Measurements from ENCODE around the gene AGPAT2. TPM values are rescaled to one million over a fixed set of nuclear protein-coding genes. Genes with fewer than 3 reads are reported as not detected.
A peak's percentile ranks its signal among the peaks of the same experiment; 100 is the strongest.

AGPAT2 gene
- total RNA-seq, 1 experiment from 2014 or later: 77.9 TPM

DNA sequence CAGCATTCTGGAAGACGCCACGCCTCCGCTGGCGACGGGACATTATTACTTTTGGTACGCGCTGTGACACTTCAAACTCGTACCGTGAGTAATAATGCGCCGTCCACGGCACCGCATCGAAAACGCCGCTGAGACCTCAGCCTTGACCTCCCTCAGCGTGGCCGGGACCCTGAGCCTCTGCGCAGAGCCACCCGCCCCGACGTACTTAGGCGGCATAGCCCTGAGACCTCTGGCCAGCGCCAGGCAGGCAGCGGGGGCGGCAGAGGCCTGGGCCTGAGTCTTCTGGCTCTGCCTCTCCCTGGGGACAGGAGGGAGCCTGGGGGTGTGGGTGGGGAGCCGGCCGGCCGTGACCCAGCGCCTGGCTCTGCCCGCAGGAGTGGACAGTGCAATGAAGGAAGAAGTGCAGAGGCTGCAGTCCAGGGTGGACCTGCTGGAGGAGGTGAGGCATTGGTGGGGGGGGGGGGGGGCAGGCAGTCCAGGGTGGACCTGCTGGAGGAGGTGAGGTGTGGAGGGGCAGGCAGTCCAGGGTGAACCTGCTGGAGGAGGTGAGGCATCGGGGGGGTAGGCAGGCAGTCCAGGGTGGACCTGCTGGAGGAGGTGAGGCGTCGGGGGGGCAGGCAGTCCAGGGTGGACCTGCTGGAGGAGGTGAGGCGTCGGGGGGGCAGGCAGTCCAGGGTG, 16.5 kb downstream of the AGPAT2 start:
- Histone ChIP-seq H3K27ac (ENCODE audit: low read length) (no peak overlapping the region), H3K4me1 (ENCODE audit: control insufficient read depth, insufficient read depth, low read length) (peaks cover 56% of the 10 kb centered on the region), H3K27me3 (ENCODE audit: control insufficient read depth, insufficient read depth, low read length) (no peaks in the 10 kb centered on the region), H3K36me3 (ENCODE audit: control insufficient read depth, insufficient read depth, low read length) (no peaks in the 10 kb centered on the region), H3K4me3 (ENCODE audit: low read depth in 2 of 2, low read length in 2 of 2) (no peak overlapping the region), H3K9me3 (ENCODE audit: control insufficient read depth, insufficient read depth, low read depth, low read length) (no peaks in the 10 kb centered on the region)
- TF ChIP-seq, protein P1, sequence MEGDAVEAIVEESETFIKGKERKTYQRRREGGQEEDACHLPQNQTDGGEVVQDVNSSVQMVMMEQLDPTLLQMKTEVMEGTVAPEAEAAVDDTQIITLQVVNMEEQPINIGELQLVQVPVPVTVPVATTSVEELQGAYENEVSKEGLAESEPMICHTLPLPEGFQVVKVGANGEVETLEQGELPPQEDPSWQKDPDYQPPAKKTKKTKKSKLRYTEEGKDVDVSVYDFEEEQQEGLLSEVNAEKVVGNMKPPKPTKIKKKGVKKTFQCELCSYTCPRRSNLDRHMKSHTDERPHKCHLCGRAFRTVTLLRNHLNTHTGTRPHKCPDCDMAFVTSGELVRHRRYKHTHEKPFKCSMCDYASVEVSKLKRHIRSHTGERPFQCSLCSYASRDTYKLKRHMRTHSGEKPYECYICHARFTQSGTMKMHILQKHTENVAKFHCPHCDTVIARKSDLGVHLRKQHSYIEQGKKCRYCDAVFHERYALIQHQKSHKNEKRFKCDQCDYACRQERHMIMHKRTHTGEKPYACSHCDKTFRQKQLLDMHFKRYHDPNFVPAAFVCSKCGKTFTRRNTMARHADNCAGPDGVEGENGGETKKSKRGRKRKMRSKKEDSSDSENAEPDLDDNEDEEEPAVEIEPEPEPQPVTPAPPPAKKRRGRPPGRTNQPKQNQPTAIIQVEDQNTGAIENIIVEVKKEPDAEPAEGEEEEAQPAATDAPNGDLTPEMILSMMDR (IDR thresholded peaks at IDR 0.05): no peak
- TF ChIP-seq POLR2AphosphoS5 (IDR thresholded peaks at IDR 0.05; ENCODE audit: low read depth, low read length): no peak
- no peak for TF ChIP-seq SIN3A (IDR thresholded peaks at IDR 0.05; ENCODE audit: borderline replicate concordance, insufficient read depth, low read depth, low read length)
- no peak for TF ChIP-seq TCF7L2 (IDR thresholded peaks at IDR 0.05; ENCODE audit: low read depth, low read length)
- TF ChIP-seq, protein P2, sequence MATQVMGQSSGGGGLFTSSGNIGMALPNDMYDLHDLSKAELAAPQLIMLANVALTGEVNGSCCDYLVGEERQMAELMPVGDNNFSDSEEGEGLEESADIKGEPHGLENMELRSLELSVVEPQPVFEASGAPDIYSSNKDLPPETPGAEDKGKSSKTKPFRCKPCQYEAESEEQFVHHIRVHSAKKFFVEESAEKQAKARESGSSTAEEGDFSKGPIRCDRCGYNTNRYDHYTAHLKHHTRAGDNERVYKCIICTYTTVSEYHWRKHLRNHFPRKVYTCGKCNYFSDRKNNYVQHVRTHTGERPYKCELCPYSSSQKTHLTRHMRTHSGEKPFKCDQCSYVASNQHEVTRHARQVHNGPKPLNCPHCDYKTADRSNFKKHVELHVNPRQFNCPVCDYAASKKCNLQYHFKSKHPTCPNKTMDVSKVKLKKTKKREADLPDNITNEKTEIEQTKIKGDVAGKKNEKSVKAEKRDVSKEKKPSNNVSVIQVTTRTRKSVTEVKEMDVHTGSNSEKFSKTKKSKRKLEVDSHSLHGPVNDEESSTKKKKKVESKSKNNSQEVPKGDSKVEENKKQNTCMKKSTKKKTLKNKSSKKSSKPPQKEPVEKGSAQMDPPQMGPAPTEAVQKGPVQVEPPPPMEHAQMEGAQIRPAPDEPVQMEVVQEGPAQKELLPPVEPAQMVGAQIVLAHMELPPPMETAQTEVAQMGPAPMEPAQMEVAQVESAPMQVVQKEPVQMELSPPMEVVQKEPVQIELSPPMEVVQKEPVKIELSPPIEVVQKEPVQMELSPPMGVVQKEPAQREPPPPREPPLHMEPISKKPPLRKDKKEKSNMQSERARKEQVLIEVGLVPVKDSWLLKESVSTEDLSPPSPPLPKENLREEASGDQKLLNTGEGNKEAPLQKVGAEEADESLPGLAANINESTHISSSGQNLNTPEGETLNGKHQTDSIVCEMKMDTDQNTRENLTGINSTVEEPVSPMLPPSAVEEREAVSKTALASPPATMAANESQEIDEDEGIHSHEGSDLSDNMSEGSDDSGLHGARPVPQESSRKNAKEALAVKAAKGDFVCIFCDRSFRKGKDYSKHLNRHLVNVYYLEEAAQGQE (IDR thresholded peaks at IDR 0.05; ENCODE audit: insufficient read depth in 1 of 2, low read depth in 2 of 2, low read length in 1 of 2): no peak
- ChIA-PET CTCF (no interaction called here), POLR2A (interaction anchor here (0.6 kb wide), 1 partner anchor 1498 kb away, joined by 6 read pairs; no protein-coding TSS in a partner anchor)
- intact Hi-C loops (cut with micrococcal nuclease; ENCODE audit: unreplicated experiment) (no loop called here), in situ Hi-C loops (cut with HindIII; ENCODE audit: low pct_unique_long_range_greater_than_20kb, low sequenced_read_pairs) (no loop called here)
- DNase-seq (ENCODE audit: low read depth, low spot score) (no peak), ATAC-seq (no peak)
- BruUV-seq (replicated peaks): no TSS peak

DNA sequence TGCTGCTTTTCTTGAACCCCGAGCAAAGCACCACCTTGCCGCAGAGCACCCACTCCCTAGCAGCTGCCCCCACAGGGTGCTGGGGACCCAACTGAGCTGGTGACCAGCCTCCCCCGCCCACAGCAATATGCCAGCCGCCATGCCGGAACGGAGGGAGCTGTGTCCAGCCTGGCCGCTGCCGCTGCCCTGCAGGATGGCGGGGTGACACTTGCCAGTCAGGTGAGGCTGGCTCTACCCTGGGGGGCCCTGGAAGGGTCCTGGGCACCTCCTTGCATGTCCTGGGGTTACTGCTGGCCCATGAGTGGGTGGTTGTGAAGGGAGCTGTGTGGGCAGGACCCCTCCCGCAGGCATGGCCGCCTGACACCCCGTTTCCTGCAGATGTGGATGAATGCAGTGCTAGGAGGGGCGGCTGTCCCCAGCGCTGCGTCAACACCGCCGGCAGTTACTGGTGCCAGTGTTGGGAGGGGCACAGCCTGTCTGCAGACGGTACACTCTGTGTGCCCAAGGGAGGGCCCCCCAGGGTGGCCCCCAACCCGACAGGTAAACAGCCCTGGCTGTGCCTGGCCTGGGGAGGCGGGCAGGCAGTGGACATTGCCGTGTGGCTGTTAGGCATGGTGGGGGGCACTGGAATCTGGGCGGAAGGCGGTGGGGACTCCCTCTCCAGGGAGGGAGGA, 17.3 kb downstream of the AGPAT2 start:
- ChIA-PET CTCF (no interaction called here), POLR2A (interaction anchor here (0.6 kb wide), 1 partner anchor 1498 kb away, joined by 6 read pairs; no protein-coding TSS in a partner anchor)
- Histone ChIP-seq H3K36me3 (ENCODE audit: control insufficient read depth, insufficient read depth, low read length) (no peaks in the 10 kb centered on the region), H3K27me3 (ENCODE audit: control insufficient read depth, insufficient read depth, low read length) (no peaks in the 10 kb centered on the region), H3K4me3 (ENCODE audit: low read depth in 2 of 2, low read length in 2 of 2) (no peak overlapping the region), H3K4me1 (ENCODE audit: control insufficient read depth, insufficient read depth, low read length) (peaks cover 59% of the 10 kb centered on the region), H3K27ac (ENCODE audit: low read length) (0 out of 2 replicates have a peak overlapping the region, but pooled peaks have one; percentile 29), H3K9me3 (ENCODE audit: control insufficient read depth, insufficient read depth, low read depth, low read length) (no peaks in the 10 kb centered on the region)
- TF ChIP-seq, protein P1 (IDR thresholded peaks at IDR 0.05): no peak
- TF ChIP-seq TCF7L2 (IDR thresholded peaks at IDR 0.05; ENCODE audit: low read depth, low read length): no peak
- TF ChIP-seq POLR2AphosphoS5 (IDR thresholded peaks at IDR 0.05; ENCODE audit: low read depth, low read length): no peak
- TF ChIP-seq, protein P2 (IDR thresholded peaks at IDR 0.05; ENCODE audit: insufficient read depth in 1 of 2, low read depth in 2 of 2, low read length in 1 of 2): no peak
- no peak for TF ChIP-seq SIN3A (IDR thresholded peaks at IDR 0.05; ENCODE audit: borderline replicate concordance, insufficient read depth, low read depth, low read length)
- ATAC-seq (no peak), DNase-seq (ENCODE audit: low read depth, low spot score) (no peak)
- in situ Hi-C loops (cut with HindIII; ENCODE audit: low pct_unique_long_range_greater_than_20kb, low sequenced_read_pairs): no loop called here
- intact Hi-C loops (cut with micrococcal nuclease; ENCODE audit: unreplicated experiment): no loop called here
- BruUV-seq (replicated peaks): no TSS peak
